ENCODE results near the gene SERTAD4. TPM values are rescaled to one million over a fixed set of nuclear protein-coding genes. Genes with fewer than 3 reads are reported as not detected.
A peak's percentile ranks its signal among the peaks of the same experiment; 100 is the strongest.

The SERTAD4 gene
- polyA plus RNA-seq, 3 donors, result not detected

- peaks cover 3% of the 10 kb centered on the region for H3K4me1 Mint-ChIP-seq
- WGBS (ENCODE audit: insufficient coverage), result no CpG with 5 or more reads among the region's 3 CpGs
- H3K4me3 Mint-ChIP-seq, result peak overlapping the region in 1 of 2 donors; percentile 73
- H3K27me3 Mint-ChIP-seq (ENCODE audit: low read depth in 3 of 3), result peaks cover 52 to 77% (median 52%) of the 10 kb centered on the region in 3 donors
- no peak overlapping the region for H2AFZ ChIP-seq (ENCODE audit: insufficient read depth, low read depth, low read length, poor library complexity, severe bottlenecking)
- no peak overlapping the region for H3K27ac Mint-ChIP-seq
- no peak overlapping the region for H3K4me3 ChIP-seq (replicated peaks in 1 of 3; ENCODE audit: low read depth in 2 of 3, low read length in 3 of 3)
- peaks cover 58 to 81% of the 10 kb centered on the region in 2 donors for H3K27me3 ChIP-seq (ENCODE audit: control insufficient read depth in 2 of 2, insufficient read depth in 2 of 2, low read length in 2 of 2)
- intact Hi-C loops (cut with micrococcal nuclease), result no loop called here
- H3K27ac ChIP-seq (ENCODE audit: low read depth in 1 of 2, low read length in 2 of 2), result no peak overlapping the region
- no peaks in the 10 kb centered on the region for H3K4me1 ChIP-seq (ENCODE audit: control insufficient read depth in 1 of 2, insufficient read depth in 2 of 2, low read length in 2 of 2)
- H3K79me2 ChIP-seq (ENCODE audit: insufficient read depth, low read length), result no peaks in the 10 kb centered on the region
- H3K36me3 Mint-ChIP-seq, result peaks cover 0 to 1% of the 10 kb centered on the region in 2 donors
- TF ChIP-seq CTCF (IDR thresholded peaks at IDR 0.05), result no peak
- H3K9me3 ChIP-seq (replicated peaks in 1 of 2; ENCODE audit: control insufficient read depth in 1 of 2, insufficient read depth in 1 of 2, low read length in 2 of 2), result peaks cover 0 to 9% of the 10 kb centered on the region in 2 donors
- no peak overlapping the region for H3K9ac ChIP-seq (ENCODE audit: insufficient read depth, low read length, poor library complexity, severe bottlenecking)
- H3K4me2 ChIP-seq (replicated peaks; ENCODE audit: extremely low read depth, low read length, poor library complexity, severe bottlenecking), result no peak overlapping the region
- H3K9me3 Mint-ChIP-seq, result peaks cover 0 to 11% (median 2%) of the 10 kb centered on the region in 7 donors
- no peak for DNase-seq
- no peaks in the 10 kb centered on the region for H4K20me1 ChIP-seq (ENCODE audit: insufficient read depth, low read length)
- no peaks in the 10 kb centered on the region for H3K36me3 ChIP-seq (replicated peaks in 1 of 2; ENCODE audit: control insufficient read depth in 1 of 2, insufficient read depth in 2 of 2, low read length in 2 of 2)
Measured at GRCh38 chr1:210235363-210236053, 2.9 kb downstream of the SERTAD4 start.

- H3K27me3 Mint-ChIP-seq (ENCODE audit: low read depth in 3 of 3), result peaks cover 43 to 70% (median 53%) of the 10 kb centered on the region in 3 donors
- TF ChIP-seq CTCF (IDR thresholded peaks at IDR 0.05), result no peak
- DNase-seq, result no peak
Measured at GRCh38 chr1:210236386-210236839, 3.8 kb downstream of the SERTAD4 start.

More at GRCh38 chr1:210236386-210236839, 3.8 kb downstream of the SERTAD4 start:
- peaks cover 3% of the 10 kb centered on the region for H3K4me1 Mint-ChIP-seq
- no peak overlapping the region for H3K27ac Mint-ChIP-seq
- H3K9me3 Mint-ChIP-seq, result peaks cover 0 to 6% (median 2%) of the 10 kb centered on the region in 7 donors
- no peak overlapping the region for H3K4me3 ChIP-seq (replicated peaks in 1 of 3; ENCODE audit: low read depth in 2 of 3, low read length in 3 of 3)
- WGBS (ENCODE audit: insufficient coverage), result 90% methylated on average over 2 of the region's 4 CpGs
- H3K9ac ChIP-seq (ENCODE audit: insufficient read depth, low read length, poor library complexity, severe bottlenecking), result no peak overlapping the region
- peak overlapping the region in 1 of 2 donors; percentile 59 for H3K4me3 Mint-ChIP-seq
- peaks cover 52 to 73% of the 10 kb centered on the region in 2 donors for H3K27me3 ChIP-seq (ENCODE audit: control insufficient read depth in 2 of 2, insufficient read depth in 2 of 2, low read length in 2 of 2)
- no peaks in the 10 kb centered on the region for H3K79me2 ChIP-seq (ENCODE audit: insufficient read depth, low read length)
- H3K4me2 ChIP-seq (replicated peaks; ENCODE audit: extremely low read depth, low read length, poor library complexity, severe bottlenecking), result no peak overlapping the region
- H3K4me1 ChIP-seq (ENCODE audit: control insufficient read depth in 1 of 2, insufficient read depth in 2 of 2, low read length in 2 of 2), result no peaks in the 10 kb centered on the region
- peaks cover 0 to 1% of the 10 kb centered on the region in 2 donors for H3K36me3 Mint-ChIP-seq
- H2AFZ ChIP-seq (ENCODE audit: insufficient read depth, low read depth, low read length, poor library complexity, severe bottlenecking), result no peak overlapping the region
- peaks cover 0 to 3% of the 10 kb centered on the region in 2 donors for H3K9me3 ChIP-seq (replicated peaks in 1 of 2; ENCODE audit: control insufficient read depth in 1 of 2, insufficient read depth in 1 of 2, low read length in 2 of 2)
- intact Hi-C loops (cut with micrococcal nuclease), result no loop called here
- no peaks in the 10 kb centered on the region for H3K36me3 ChIP-seq (replicated peaks in 1 of 2; ENCODE audit: control insufficient read depth in 1 of 2, insufficient read depth in 2 of 2, low read length in 2 of 2)
- H3K27ac ChIP-seq (ENCODE audit: low read depth in 1 of 2, low read length in 2 of 2), result no peak overlapping the region
- no peaks in the 10 kb centered on the region for H4K20me1 ChIP-seq (ENCODE audit: insufficient read depth, low read length)

Measured in CD14-positive monocyte (primary cell).